GM18858 (cell line): ENCODE measurements around the gene ZBTB20.
"Not testable (repeated sequence)": the region's sequence is repeated elsewhere in the genome, so short reads cannot be mapped to it uniquely, and the experiment has no call there.

ENCODE experiments used
- ATAC-seq: cut with Tn5 transposase; IDR thresholded peaks from one replicate; pipeline ENCODE4 v1.9.1; 2021; ENCODE audit not compliant: unreplicated experiment

ZBTB20 gene

DNA sequence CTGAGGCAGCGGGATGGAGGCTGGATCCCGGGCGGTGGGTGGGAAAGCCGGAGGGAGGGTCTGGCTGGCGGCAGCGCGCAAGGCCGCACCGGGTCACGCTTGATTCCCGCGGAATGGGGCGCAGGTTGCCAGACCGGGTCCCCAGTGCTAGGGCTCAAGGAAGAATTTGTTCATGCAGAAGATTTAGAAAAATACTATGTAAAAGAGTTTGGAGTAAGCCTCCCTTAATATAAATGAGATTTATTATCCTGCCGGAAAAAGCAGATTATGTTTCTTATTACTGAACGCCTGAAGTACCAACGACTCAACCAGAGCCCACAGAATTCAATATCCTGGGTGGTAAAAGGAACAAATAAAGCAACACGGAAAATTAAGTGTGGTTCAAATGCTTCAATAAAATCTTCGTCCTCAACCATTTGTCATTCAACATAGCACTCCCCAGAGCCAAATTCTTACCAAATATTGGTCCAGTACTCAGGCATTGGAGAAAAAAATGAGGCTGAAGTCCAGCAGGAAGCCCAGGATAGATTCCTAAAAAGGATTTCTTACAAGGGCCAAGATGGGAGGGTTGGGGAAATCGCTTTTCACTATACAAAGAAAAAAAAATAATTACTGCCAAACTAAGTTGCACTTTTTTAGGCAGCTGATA, 1.2 kb upstream of the ZBTB20 start:
- ATAC-seq: no peak

DNA sequence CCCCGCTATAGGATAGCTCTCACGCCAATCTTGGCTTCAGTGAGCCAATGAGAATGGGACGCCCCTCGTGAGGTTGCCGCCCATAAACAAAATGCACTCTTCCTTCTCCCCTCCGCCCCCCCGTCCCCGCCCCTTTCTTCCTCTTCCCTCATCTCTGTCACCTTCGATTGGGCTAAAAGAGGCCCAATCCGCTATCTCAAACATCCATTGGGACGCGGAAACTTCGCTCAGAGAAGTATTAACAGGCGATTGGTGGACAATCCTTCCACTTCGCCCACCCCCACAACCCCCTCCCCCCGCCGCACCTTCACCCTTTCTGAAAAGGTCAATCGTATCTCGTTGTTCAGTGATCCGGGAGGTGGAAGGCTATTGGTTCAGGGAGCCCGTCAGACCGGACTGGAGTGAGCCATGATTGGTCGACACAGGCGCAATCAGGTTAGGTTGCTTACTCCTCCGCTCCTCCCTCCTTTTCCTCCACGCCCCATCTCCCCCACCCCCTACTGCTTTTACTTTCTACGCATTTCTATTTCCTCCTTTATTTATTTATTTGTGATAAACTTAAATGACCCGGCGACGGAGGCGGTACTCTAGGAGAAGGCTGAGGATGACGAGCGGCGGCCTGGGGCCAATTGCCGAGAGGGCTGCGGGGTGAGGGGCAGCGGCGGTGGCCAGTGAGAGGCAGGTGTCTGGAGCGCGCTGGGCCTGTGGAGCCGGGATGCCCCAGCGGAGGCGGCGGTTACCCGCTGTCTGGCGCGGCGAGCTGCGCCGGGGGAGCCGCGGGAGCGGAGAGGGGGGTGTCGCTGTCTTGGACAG, 447 bp upstream of the ZBTB20 start:
- ATAC-seq: peak; percentile 74

DNA sequence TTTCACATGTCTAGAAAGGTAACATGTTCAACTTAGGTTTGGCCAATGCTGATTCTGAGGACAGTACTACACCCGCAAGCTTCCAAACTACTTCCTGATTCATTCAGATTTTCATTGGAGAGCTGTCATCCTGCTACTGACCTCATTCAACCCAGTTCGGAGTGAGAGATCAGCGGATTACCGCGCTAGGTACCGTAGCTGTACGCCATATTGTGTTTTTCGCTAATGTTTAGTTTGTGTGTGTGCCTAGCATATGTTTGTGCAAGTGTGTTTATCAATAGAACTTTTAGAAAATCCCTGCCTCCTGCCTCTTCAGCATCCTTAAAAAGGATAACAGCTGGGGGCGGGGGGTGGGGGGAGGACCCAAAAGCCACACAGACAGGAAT, 1.1 kb downstream of the ZBTB20 start:
- no peak for ATAC-seq

DNA sequence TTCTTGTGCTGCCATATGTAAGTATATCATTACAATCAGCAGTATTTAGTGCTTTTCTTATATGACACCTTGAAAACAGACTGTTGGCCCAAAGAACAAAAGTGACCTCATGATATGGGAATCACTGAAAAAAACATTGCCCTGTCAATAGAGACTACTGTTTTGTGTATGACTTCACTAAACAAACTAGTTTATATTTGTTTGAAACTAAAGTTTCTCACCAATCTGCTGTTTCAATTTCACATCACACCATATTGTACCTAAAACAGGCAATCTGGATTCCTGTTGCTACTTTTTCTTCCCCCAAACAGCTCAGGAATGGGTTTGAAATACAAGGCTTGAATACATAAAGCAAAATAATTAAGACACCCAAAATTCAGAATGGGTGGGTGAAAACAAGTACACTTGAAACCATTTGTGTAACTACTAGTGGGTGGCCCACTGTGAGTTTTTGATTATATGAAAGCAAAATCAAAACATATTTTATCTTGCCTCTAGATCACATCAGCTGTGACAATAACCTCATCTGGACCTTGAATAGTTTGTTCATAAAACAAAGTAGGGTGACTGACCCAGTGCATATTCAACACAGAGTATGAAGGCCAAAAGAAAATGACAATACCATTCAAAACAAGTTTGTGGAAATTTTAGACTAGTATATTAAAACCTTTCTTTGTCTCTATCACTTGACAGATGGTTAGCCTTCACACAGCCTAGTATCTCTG, 5.9 kb downstream of the ZBTB20 start:
- peak; percentile 55 for ATAC-seq

DNA sequence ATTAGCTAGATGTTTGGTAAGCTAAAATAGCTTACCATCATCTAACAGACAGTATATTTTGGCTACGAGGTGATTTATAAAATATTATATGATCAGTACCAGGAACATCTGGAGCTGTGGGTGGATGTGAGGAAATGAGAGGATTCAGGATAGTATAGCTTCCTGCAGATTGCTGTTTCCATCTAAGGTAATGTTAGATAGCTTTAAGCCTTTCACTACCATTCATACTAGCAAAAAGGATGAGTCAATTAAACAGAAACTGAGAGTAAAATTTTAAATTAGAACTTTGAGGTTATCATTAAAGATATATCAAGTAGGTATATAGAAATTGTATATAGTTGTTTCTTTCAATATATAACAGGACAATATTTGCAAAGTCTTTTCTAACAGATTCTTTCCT, 8.0 kb downstream of the ZBTB20 start:
- peak; percentile 33 for ATAC-seq

DNA sequence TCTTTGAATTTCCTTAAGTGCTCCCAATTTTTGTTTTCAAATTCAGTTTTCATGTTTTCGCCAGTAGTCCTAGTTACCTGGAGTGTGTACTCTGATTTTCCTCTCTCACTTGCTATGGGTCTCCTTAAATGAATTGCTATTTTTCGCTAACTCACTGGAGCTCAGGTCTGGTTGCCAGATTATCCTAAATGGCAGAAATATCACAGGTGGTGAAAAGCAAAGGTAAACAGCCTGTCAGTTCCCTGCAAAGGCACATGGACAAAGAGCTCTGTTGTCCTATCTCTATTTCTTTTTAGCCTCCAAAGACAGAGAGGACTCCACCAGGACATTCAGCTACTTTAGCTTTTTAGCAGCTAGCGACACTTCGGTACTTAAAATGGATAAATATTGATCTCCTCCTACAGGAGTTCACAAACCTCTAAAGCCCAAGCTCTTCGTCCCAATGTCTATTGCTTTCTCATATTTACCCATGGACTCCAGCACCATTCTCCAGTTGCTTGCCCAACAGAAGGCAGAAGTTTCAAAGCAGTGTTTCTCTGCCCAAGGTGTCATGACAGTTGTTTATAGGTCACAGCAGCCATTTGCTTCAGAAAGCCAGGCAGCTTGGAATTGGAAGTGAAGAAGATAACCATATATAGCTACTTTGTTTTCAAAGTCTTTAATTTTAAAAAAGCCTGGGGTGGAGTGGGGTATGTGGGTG, 12.3 kb downstream of the ZBTB20 start:
- ATAC-seq: no peak

DNA sequence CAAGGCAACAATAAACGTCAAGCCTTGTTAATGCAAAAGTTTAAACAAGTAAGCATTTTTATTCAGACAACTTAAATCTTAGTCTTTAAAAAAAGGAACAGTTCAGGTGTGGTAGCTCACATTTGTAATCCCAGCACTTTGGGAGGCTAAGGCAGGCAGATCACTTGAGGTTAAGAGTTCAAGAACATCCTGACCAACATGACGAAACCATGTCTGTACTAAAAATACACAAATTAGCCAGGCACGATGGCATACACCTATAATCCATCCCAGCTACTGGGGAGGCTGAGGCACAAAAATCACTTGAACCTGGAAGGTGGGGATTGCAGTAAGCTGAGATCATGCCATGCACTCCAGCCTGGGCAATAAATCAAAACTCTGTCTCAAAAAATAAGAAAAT, 19.9 kb downstream of the ZBTB20 start:
- no peak for ATAC-seq

DNA sequence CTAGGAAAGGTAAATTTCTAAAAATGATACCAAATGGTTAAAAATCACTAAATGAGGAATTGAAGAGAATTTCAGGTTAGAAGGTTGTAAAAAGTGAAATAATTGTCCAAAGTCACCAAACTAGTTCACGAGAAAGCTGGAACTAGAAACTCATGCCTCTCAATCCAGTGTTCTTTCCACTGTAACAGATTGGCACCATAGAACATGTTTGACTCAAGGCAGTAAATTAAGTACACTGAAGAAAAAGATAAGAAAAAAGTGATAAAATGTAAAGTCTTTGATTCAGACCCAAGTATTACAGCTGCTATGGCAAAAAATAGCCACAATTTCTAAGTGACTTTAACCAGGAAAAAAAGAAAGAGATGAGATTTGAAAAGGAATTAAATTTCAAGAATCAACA, 26.5 kb downstream of the ZBTB20 start:
- ATAC-seq: no peak

DNA sequence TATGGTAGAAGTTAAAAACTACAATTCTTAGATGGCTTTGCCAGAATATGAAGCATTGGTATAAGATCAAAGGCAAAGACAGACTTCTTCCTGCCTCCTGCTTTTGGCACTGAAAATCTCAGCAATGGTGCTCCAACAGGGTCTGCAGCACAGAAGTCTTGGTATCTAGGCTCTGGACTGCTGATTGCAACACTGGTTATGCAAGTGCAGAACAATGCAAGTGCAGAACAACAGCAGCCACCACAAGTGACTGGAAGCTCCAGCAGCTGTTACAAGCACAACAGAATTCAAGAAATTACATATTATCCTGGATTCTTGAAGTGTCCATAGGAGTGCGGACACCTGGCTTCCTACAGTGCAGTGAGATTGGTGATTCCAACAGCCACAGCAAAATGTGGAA, 33.7 kb downstream of the ZBTB20 start:
- ATAC-seq: no peak

DNA sequence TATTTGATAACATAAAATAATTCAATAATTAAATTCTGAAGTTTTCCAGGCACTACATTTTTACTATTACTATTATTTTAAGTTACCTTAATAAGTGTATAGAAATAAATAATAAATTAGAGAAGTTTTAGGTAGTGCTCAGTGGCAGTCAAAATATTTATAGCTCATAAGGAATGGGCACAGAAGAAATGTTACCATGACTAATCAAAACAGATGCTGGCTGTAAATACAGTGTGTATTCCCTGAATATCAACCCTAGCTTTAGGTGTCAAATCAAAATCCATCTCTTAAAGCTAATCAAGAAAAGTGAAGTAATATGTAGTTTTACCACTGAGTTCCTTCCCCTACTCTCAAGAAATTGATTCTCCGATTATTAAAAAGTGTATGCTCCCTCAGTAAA, 35.5 kb downstream of the ZBTB20 start:
- ATAC-seq: no peak

DNA sequence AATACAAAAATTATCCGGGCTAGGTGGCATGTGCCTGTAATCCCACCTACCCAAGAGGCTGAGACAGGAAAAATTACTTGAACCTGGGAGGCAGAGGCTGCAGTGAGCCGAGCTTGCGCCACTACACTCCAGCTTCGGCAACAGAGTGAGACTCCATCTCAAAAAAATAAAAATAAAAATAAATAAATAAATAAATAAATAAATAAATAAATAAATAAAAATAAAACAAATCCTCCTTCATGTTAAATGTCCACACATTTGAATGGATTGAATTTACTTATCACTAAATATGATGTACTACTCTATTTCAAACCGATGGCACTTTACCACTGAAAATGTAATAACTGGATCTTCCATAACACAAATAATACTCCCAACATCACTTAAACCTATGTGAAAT, 36.3 kb downstream of the ZBTB20 start:
- no peak for ATAC-seq

DNA sequence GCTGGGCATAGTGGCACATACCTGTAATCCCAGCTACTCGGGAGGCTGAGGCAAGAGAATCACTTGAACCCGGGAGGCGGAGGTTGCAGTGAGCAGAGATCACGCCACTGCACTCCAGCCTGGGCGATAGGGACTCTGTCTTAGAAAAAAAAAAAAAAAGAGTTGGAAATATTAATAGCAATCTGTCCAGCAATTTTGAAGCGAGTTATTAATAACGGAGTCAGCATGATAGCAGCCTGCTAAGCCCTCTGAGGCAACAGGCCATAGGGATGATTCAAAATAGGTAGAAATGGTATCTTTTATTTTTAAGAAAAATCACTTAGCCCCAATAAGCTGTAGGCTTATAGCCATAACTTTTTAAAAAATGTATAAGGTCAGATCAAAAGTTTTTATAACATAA, 37.0 kb downstream of the ZBTB20 start:
- ATAC-seq: not testable (repeated sequence)

DNA sequence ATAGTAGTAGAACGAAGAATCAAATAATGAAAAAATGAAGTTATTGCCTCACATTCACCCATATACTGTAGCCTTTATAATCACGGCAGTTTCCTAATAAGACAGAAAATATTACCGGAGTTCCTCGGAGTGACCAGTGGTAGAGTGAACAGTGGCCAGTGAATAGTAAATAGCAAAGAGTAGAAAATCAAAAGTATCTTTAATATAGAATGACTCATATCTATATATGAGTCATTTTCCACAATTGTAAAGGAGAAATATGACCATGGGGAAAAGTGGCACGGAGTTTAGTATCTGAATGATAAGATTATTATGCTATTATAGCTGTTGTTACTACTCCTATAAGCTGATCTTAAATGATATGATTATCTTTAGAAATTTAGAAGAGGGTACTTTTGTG, 38.5 kb downstream of the ZBTB20 start:
- ATAC-seq: no peak

DNA sequence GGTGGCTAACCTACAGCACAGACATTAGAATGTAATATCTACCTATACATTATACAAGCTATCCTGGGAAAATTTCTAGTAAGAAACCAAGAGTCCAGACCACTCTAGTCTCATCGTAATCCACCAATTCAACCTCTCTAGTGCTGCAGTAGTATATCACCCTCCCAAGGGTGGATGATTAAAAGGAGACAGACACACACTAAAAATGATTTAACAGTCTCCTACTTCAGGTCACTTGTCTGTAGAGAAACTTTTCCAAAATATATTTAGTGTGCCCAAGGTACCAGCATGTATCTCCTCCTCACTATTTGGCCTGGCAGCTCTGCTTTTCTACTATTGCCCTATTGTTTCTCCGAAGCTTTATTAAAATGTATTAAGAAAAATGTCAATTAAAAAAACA, 45.0 kb downstream of the ZBTB20 start:
- no peak for ATAC-seq

DNA sequence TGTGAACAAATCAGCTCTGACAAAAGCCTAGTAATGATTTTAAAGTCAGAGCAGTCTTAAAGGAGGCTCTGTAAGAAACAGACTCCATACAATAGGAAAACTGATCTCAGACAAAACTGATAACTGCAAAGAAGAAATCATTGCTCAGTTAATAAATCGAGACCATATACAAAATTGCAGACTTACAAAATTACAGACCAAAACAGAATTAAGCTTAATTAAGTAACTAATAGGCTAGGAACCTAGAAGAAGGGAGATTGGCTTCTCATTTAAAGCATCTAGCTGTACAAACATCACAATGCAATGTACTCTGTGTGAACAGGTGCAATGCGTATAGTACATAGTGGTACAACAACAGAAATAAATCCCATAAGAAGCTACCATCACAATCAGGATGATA, 46.3 kb downstream of the ZBTB20 start:
- ATAC-seq: no peak

DNA sequence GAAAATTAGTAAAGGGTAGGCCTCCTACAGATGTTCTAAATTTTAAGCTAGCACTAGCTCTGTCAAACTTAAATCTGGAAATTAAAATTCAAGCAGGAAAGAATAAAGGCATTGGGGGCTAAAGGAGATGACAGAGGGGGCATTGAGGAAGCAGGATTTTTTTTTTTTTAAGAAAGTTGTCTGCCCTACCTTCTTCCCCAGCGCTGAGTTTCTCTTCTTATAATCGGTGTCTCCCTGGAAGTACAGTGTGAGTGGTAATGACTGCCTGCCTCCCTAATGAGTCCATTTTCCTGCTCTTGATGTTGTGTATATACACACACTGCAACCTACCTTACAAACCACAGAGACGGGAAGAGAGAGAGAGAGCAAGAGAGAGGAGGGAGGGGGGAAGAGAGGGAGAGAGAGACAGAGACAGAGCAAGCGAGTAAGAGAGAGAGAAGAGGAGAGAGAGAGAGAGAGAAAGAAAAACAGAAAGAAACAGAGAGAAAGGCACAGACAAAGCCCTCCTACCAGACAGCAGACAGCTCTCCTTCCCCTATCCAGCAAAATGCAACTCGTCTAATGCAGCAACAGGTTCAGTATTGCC, 47.0 kb downstream of the ZBTB20 start:
- ATAC-seq: peak; percentile 72

DNA sequence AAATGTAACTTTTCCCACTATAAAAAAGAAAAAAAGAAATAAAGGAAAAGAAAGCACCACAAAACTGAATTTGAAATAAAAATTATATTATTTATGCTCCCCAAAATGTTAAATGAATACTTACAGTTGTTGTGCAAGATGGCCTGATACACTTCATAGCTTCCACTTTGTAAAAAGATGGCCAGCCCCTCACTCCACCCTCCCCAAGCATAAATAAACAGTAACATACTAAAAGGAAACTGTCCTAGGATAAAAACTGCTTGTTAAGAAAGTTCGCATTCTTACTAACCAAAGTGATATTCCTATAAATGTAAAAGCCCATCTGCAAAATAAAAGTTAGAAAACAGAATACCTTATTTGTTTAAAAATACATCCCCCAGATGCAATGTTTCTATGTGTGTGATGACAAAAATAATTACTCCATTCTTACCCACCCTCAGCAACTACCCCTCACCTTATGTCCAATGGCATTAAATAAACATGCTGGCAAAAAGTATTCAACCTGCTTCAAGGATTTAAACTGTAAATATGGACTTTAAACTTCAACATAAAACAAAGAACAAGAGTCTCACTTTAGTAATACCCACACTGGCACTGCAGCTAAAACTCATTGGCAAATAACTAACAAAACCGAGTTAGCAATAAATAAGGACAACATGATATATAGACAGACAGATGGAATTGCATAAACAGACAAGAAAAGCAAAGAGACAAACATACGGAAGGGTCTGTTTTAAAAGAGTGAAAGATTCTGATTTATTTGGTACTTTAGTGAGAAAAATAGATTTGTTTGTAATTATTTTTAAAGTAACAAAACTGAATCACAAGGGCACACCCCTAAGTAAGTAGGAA, 47.7 kb downstream of the ZBTB20 start:
- ATAC-seq: no peak

DNA sequence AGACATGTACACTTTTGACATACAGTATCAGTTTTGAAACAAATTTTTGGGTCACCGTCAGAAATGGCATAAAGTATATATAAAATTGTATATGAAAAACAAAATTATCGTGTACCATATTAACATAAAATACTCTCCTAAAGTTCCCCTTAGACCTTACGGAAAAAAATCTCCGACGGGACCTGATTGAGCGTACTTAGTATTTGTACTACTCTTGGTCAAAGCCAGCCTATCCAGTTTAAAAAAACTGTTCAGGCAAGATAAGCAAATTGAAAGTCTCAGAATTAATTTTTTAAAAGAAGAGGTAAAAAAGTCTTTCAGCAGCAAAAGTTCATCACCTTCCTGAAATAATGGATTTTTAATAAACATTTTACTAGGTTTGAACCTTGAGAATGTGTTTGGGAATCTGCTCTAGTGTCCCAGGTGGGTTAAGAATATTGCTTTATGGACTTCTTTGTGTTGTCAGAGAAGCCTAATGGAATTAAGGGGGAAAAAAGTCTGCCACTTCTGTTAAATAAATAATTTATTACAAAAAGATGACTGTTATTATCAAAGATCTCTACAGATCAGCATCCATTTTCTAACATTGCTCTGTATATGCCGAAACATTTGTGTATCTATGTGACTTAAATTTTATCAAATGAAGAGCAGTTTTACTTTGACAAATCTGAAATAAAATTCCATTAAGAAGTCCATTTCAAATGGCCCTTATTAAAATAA, 48.6 kb downstream of the ZBTB20 start:
- ATAC-seq: no peak

DNA sequence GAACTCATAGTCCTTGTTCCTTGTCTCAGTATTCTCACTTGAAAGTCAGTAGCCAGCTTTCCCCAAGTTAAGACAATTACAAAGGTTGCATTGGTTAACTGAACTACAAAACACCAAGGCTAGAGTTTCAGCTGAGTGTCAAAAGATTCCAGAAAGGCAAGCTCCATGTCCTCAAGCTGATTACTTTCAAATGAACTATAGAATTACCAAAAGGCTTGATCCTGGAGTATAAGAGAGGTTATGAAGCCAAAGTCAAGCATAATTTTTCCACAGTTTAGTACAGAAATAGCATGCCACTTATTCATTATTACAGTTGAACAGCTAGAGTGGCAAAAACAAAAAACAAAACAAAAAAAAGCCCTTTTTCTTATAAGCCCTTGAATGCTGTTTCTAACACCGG, 51.9 kb downstream of the ZBTB20 start:
- ATAC-seq: no peak
